ENCODE measurements around the gene PCMTD2.
"Not testable (repeated sequence)": the region's sequence is repeated elsewhere in the genome, so short reads cannot be mapped to it uniquely, and the experiment has no call there.

DNA sequence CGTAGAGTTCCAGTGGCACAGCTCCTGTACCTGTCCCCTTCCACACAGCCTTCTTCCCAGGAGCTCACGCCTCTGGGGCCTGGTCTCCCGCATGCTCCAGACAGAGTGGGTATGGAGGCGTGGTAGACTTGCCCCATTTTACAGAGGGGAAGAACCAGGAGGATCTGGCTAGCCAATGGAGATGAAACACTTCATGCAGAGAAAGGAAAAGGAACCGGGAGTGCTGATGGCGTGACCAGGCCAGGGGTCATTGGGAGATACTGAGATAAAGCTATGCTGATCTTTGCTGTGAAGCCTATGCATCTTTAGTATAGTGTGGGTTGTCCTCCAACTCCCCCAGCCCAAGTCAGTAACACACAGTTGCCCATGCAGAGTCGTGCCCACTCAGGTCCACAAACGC lies 62.5 kb downstream of the PCMTD2 start:
- not testable (repeated sequence) for TF ChIP-seq POLR2A (IDR thresholded peaks at IDR 0.05)
- TF ChIP-seq, protein P1, sequence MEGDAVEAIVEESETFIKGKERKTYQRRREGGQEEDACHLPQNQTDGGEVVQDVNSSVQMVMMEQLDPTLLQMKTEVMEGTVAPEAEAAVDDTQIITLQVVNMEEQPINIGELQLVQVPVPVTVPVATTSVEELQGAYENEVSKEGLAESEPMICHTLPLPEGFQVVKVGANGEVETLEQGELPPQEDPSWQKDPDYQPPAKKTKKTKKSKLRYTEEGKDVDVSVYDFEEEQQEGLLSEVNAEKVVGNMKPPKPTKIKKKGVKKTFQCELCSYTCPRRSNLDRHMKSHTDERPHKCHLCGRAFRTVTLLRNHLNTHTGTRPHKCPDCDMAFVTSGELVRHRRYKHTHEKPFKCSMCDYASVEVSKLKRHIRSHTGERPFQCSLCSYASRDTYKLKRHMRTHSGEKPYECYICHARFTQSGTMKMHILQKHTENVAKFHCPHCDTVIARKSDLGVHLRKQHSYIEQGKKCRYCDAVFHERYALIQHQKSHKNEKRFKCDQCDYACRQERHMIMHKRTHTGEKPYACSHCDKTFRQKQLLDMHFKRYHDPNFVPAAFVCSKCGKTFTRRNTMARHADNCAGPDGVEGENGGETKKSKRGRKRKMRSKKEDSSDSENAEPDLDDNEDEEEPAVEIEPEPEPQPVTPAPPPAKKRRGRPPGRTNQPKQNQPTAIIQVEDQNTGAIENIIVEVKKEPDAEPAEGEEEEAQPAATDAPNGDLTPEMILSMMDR (IDR thresholded peaks at IDR 0.05) = not testable (repeated sequence)
